ENCODE data around the gene ODF4. TPM values are rescaled to one million over a fixed set of nuclear protein-coding genes. Genes with fewer than 3 reads are reported as not detected.
A peak's percentile ranks its signal among the peaks of the same experiment; 100 is the strongest.
"Not testable (repeated sequence)": the region's sequence is repeated elsewhere in the genome, so short reads cannot be mapped to it uniquely, and the experiment has no call there.

ODF4 gene
- total RNA-seq, 2 experiments from 2014 or later = not detected

GRCh38 chr17:8333281-8333680 is 6.4 kb upstream of the ODF4 start:
- Mint-ChIP-seq H3K27ac (no peak overlapping the region), H3K27me3 (peaks cover 7% of the 10 kb centered on the region), H3K4me1 (peaks cover 9% of the 10 kb centered on the region), H3K36me3 (no peaks in the 10 kb centered on the region), H3K9me3 (ENCODE audit: low read depth) (no peaks in the 10 kb centered on the region), H3K4me3 (no peak overlapping the region)
- DNase-seq (no peak), ATAC-seq (no peak)
- CTCF ChIA-PET = no interaction called here

GRCh38 chr17:8337802-8338752 is 1.6 kb upstream of the ODF4 start:
- H3K36me3 Mint-ChIP-seq = no peaks in the 10 kb centered on the region
- ATAC-seq = peak; percentile 33
- peaks cover 5% of the 10 kb centered on the region for H3K27me3 Mint-ChIP-seq
- no peak overlapping the region for H3K4me3 Mint-ChIP-seq
- CTCF ChIA-PET = interaction anchor here (1.0 to 1.5 kb wide), 4 partner anchors 8 to 38 kb away, joined by 3 to 6 read pairs (median 3); partner anchors contain the start of gene KRABD2
- DNase-seq = no peak
- no peaks in the 10 kb centered on the region for H3K9me3 Mint-ChIP-seq (ENCODE audit: low read depth)
- H3K27ac Mint-ChIP-seq = no peak overlapping the region
- peaks cover 16% of the 10 kb centered on the region for H3K4me1 Mint-ChIP-seq

DNA sequence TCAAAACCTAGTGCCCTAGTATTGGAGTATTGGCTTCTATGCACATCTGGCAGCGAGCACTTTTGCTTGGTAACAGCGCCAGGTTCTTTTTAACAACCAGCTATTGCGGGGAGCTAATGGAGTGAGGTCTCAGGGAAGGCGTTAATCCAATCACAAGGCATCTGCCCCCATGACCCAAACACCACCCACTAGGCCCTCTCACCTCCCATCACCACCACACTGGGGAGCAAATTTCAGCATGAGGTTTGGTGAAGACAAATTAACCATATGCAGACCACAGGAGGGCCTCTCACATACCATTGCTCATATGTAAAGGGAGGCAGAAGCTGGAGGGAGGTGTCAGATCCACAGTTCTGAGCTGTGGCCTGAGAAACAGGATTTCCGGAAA is 893 bp upstream of the ODF4 start:
- peaks cover 16% of the 10 kb centered on the region for H3K4me1 Mint-ChIP-seq
- CTCF ChIA-PET = interaction anchor here (1.2 to 1.5 kb wide), 3 partner anchors 9 to 38 kb away, joined by 3 to 6 read pairs (median 3); partner anchors contain the start of gene KRABD2
- no peak for DNase-seq
- no peak for ATAC-seq
- no peak overlapping the region for H3K4me3 Mint-ChIP-seq
- no peaks in the 10 kb centered on the region for H3K9me3 Mint-ChIP-seq (ENCODE audit: low read depth)
- H3K27me3 Mint-ChIP-seq = peaks cover 5% of the 10 kb centered on the region
- H3K36me3 Mint-ChIP-seq = no peaks in the 10 kb centered on the region
- no peak overlapping the region for H3K27ac Mint-ChIP-seq

DNA sequence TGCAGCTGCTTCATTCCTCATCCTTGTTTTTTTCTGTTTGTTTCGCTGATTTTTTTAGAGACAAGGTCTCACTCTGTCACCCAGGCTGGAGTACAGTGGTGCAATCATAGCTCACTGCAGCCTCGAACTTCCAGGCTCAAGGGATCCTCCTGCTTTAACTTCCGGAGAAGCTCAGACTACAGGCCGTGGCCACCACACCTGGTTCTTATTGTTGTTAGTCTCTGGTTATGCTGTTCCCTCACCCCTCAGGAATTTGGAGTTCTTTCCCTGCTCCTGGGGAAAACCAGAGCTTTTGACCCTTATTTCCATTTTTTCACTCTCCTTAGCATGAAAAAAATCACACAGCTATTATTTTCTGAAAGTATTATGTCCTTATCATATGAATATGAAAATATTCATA is 1.8 kb downstream of the ODF4 start:
- Mint-ChIP-seq H3K4me3 (no peak overlapping the region), H3K27ac (no peak overlapping the region), H3K36me3 (no peaks in the 10 kb centered on the region), H3K27me3 (peaks cover 23% of the 10 kb centered on the region), H3K4me1 (peaks cover 29% of the 10 kb centered on the region), H3K9me3 (ENCODE audit: low read depth) (no peaks in the 10 kb centered on the region)
- no peak for DNase-seq
- CTCF ChIA-PET = interaction anchor here (1.1 kb wide), 1 partner anchor 19 kb away, joined by 3 read pairs; no protein-coding TSS in a partner anchor
- no peak for ATAC-seq

DNA sequence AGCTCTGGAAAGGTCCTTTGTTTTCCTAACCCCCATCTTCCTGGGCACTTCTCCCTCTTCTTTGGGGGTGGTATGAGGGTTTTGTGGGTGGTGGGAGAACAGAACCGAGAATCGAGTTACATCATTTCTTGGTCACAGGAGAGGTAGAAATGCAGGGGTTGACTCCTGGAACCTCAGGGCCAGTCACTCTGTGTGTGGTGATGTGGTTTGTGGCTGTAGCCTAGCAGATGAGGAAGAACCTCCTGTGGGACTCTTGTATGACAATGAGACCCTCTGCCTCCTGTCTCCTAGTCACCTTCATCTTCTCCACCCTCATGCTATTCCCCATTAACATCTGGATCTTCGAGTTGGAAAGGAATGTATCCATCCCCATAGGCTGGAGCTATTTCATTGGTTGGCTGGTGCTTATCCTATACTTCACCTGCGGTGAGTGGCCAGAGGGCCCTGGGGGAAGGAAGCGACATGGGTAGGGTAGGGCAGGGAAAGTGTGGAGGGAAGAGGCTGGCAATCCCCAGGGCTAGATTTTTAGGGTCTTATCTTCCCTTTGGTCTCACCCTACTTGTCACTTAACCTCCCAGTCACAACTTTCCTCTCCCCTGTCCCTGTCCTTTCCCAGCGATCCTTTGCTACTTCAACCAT is 5.5 kb downstream of the ODF4 start:
- H3K36me3 Mint-ChIP-seq = no peaks in the 10 kb centered on the region
- ATAC-seq = no peak
- DNase-seq = peak; percentile 61
- no peak overlapping the region for H3K27ac Mint-ChIP-seq
- peaks cover 13% of the 10 kb centered on the region for H3K4me1 Mint-ChIP-seq
- no peaks in the 10 kb centered on the region for H3K9me3 Mint-ChIP-seq (ENCODE audit: low read depth)
- no peak overlapping the region for H3K4me3 Mint-ChIP-seq
- peaks cover 32% of the 10 kb centered on the region for H3K27me3 Mint-ChIP-seq
- CTCF ChIA-PET = no interaction called here

DNA sequence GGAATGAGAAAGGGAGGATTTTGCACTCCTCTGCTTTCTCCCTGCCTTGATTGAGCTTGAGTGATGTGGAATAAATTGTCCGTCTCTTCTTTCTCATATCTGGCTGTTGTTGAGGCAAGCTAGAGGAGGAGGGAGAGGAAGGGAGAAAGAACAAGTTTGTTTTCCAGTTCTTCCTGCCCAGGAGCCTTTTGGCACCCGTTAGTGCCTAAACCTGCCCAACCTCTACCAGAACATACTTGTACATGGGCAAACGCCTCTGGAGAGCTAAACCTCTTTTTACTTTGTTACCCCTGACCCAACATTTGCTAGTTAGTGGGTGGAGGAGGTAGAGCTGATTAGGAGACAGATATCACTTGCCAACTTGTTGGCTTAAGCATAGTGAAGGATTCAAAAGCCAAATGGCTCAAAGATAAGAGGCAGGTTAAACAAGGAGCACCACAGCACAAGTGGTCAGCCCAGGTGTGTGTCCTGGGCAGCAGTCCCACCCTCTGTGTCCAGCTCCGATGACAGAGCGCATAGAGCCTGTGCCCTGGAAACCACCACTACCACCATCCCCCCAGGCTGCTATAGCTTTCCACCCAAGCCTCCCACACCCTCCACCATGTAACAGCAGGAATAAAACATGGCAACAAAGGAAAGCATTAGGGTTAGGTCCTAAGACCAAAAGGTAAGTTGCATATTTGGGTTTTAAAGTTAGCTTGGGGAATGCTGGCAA is 6.5 kb downstream of the ODF4 start:
- CTCF ChIA-PET = interaction anchor here (1.2 kb wide), 1 partner anchor 12 kb away, joined by 3 read pairs; no protein-coding TSS in a partner anchor
- H3K36me3 Mint-ChIP-seq = no peaks in the 10 kb centered on the region
- H3K4me1 Mint-ChIP-seq = peaks cover 13% of the 10 kb centered on the region
- no peak for ATAC-seq
- H3K27me3 Mint-ChIP-seq = peaks cover 34% of the 10 kb centered on the region
- no peak overlapping the region for H3K27ac Mint-ChIP-seq
- no peaks in the 10 kb centered on the region for H3K9me3 Mint-ChIP-seq (ENCODE audit: low read depth)
- no peak overlapping the region for H3K4me3 Mint-ChIP-seq
- DNase-seq = no peak

GRCh38 chr17:8347001-8347400 is 7.4 kb downstream of the ODF4 start:
- Mint-ChIP-seq H3K27me3 (peaks cover 34% of the 10 kb centered on the region), H3K4me1 (peaks cover 13% of the 10 kb centered on the region)
- DNase-seq; H3K36me3 Mint-ChIP-seq; ATAC-seq; H3K4me3 Mint-ChIP-seq; H3K9me3 Mint-ChIP-seq (ENCODE audit: low read depth); H3K27ac Mint-ChIP-seq: not testable (repeated sequence)
- CTCF ChIA-PET = interaction anchor here (1.2 kb wide), 1 partner anchor 13 kb away, joined by 3 read pairs; no protein-coding TSS in a partner anchor

DNA sequence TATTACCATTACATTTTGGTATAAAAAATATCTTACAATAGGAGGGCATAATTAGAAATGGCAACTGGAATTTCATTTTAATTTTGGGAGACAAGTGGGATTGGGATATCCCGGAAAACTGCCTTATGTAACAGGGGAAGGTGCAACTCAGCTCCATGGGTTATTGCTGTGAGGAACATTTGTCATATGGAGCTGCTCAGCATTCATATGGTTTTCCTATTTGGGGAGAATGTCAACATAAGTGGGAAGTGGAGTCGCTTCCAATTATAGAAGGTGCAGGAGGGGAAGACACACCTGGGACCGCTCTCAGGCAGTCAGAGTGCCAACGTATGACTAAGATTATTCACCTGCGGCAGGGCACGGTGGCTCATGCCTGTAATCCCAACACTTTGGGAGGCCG is 10.7 kb downstream of the ODF4 start:
- H3K4me3 Mint-ChIP-seq = no peak overlapping the region
- H3K4me1 Mint-ChIP-seq = peaks cover 5% of the 10 kb centered on the region
- ATAC-seq (no peak), DNase-seq (no peak)
- H3K36me3 Mint-ChIP-seq = no peaks in the 10 kb centered on the region
- no peak overlapping the region for H3K27ac Mint-ChIP-seq
- no peaks in the 10 kb centered on the region for H3K9me3 Mint-ChIP-seq (ENCODE audit: low read depth)
- CTCF ChIA-PET = no interaction called here
- H3K27me3 Mint-ChIP-seq = peaks cover 34% of the 10 kb centered on the region

GRCh38 chr17:8353736-8354135 is 14.1 kb downstream of the ODF4 start:
- CTCF ChIA-PET = no interaction called here
- Mint-ChIP-seq H3K9me3 (ENCODE audit: low read depth) (no peaks in the 10 kb centered on the region), H3K4me1 (no peaks in the 10 kb centered on the region), H3K27ac (no peak overlapping the region), H3K4me3 (no peak overlapping the region), H3K27me3 (peaks cover 13% of the 10 kb centered on the region), H3K36me3 (no peaks in the 10 kb centered on the region)
- DNase-seq = no peak
- ATAC-seq = no peak

DNA sequence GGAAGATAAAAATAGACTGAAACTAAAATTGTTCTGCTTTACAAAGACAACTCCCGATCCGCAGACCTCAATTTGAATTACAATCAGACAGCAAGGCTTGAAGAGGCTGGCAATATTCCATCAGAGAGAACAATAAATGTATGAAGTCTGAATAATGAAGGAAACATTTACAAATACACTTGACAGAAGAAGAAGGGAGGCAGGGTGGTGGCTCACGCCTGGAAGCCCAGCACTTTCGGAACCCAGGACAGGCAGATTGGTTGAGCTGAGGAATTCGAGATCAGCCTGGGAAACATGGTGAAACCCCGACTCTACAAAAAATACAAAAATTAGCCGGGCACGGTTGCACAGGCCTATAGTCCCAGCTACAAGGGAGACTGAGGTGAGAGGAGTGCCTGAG is 14.6 kb downstream of the ODF4 start:
- no peak overlapping the region for H3K4me3 Mint-ChIP-seq
- CTCF ChIA-PET = no interaction called here
- H3K27me3 Mint-ChIP-seq = peaks cover 13% of the 10 kb centered on the region
- H3K9me3 Mint-ChIP-seq (ENCODE audit: low read depth) = no peaks in the 10 kb centered on the region
- H3K36me3 Mint-ChIP-seq = no peaks in the 10 kb centered on the region
- no peak overlapping the region for H3K27ac Mint-ChIP-seq
- DNase-seq (no peak), ATAC-seq (no peak)
- H3K4me1 Mint-ChIP-seq = no peaks in the 10 kb centered on the region

GRCh38 chr17:8357910-8358309 is 18.3 kb downstream of the ODF4 start:
- Mint-ChIP-seq H3K27ac (no peak overlapping the region), H3K36me3 (no peaks in the 10 kb centered on the region), H3K27me3 (peaks cover 7% of the 10 kb centered on the region), H3K9me3 (ENCODE audit: low read depth) (no peaks in the 10 kb centered on the region), H3K4me3 (no peak overlapping the region), H3K4me1 (peaks cover 15% of the 10 kb centered on the region)
- DNase-seq (no peak), ATAC-seq (no peak)
- CTCF ChIA-PET = no interaction called here

GRCh38 chr17:8359769-8360168 is 20.1 kb downstream of the ODF4 start:
- H3K4me3 Mint-ChIP-seq = no peak overlapping the region
- CTCF ChIA-PET = interaction anchor here (0.9 kb wide), 1 partner anchor 18 kb away, joined by 3 read pairs; no protein-coding TSS in a partner anchor

GRCh38 chr17:8360260-8360659 is 20.6 kb downstream of the ODF4 start:
- Mint-ChIP-seq H3K4me1 (peaks cover 16% of the 10 kb centered on the region), H3K27me3 (peaks cover 4% of the 10 kb centered on the region), H3K36me3 (no peaks in the 10 kb centered on the region), H3K4me3 (no peak overlapping the region), H3K27ac (no peak overlapping the region), H3K9me3 (ENCODE audit: low read depth) (no peaks in the 10 kb centered on the region)
- ATAC-seq (no peak), DNase-seq (no peak)
- CTCF ChIA-PET = interaction anchor here (0.9 to 1.3 kb wide), 3 partner anchors 9 to 19 kb away, joined by 3 to 5 read pairs (median 3); no protein-coding TSS in a partner anchor

More at GRCh38 chr17:8359769-8360168, 20.1 kb downstream of the ODF4 start:
- ATAC-seq = no peak
- peaks cover 4% of the 10 kb centered on the region for H3K27me3 Mint-ChIP-seq
- no peaks in the 10 kb centered on the region for H3K36me3 Mint-ChIP-seq
- no peaks in the 10 kb centered on the region for H3K9me3 Mint-ChIP-seq (ENCODE audit: low read depth)
- no peak for DNase-seq
- no peak overlapping the region for H3K27ac Mint-ChIP-seq
- H3K4me1 Mint-ChIP-seq = peaks cover 15% of the 10 kb centered on the region

Data from activated CD8-positive, alpha-beta memory T cell treated with anti-CD3 and anti-CD28 coated beads, Interleukin-2, amount 10 ng/mL, durations not matched to agents 7 days and 5 days (primary cell).